Cardiac muscle cell (in vitro differentiated cells and primary cell): ENCODE data around the gene KCNQ5. TPM values are rescaled to one million over a fixed set of nuclear protein-coding genes. Genes with fewer than 3 reads are reported as not detected.

Source experiments
- DNase-seq, 2 donors: peaks; one replicate each; pipeline versions ENCODE4 v3.0.0 to v3.0.0-alpha.2; 2010 to 2017; ENCODE audit warnings: low read depth in 1 of 2, low spot score in 1 of 2
- H3K27ac ChIP-seq: fragments of 200-600 bp; sonication (generic); 2 replicates; pipeline ENCODE4 v1.5.1; 2016
- H3K27me3 ChIP-seq: fragments of 200-600 bp; sonication (generic); 2 replicates; pipeline ENCODE4 v1.6.0; 2016; ENCODE audit warnings: control low read depth
- H3K36me3 ChIP-seq: fragments of 200-600 bp; sonication (generic); 2 replicates; pipeline ENCODE4 v1.5.1; 2016; ENCODE audit warnings: control low read depth
- H3K4me1 ChIP-seq: fragments of 200-600 bp; sonication (generic); 2 replicates; pipeline ENCODE4 v1.8.1; 2017; ENCODE audit warnings: low read depth, mild to moderate bottlenecking, mixed run types
- H3K4me3 ChIP-seq: fragments of 200-600 bp; sonication (generic); 2 replicates; pipeline ENCODE4 v1.5.1; 2016; ENCODE audit warnings: mild to moderate bottlenecking
- H3K9me3 ChIP-seq: fragments of 200-600 bp; sonication (generic); 2 replicates; pipeline ENCODE4 v1.5.1; 2017; ENCODE audit warnings: low read depth, mild to moderate bottlenecking, control low read depth
- CTCF ChIP-seq: IDR thresholded peaks from 2 replicates; pipeline ENCODE4 v1.5.1; 2012; ENCODE audit warnings: low read depth, mild to moderate bottlenecking, low read length
- polyA plus RNA-seq: library from polyadenylated mRNA; unstranded; fragments of >200 nt; fragmentation: Nextera tagmentation; extraction: Ambion mirVana; gene quantifications from 2 replicates; pipeline ENCODE4 v1.2.1, GENCODE V29; 2016
- total RNA-seq: library from RNA; depleted of rRNA; stranded (reverse); fragments of >200 nt; gene quantifications from 2 replicates; pipeline ENCODE4 v1.2.3, GENCODE V29; 2016

KCNQ5 gene
- total and polyA plus RNA-seq, 2 experiments from 2014 or later = 31.4 to 45.4 TPM

GRCh38 chr6:72946774-72947173 is 324.9 kb downstream of the KCNQ5 start:
- no peak for TF ChIP-seq CTCF
- no peaks in the 10 kb centered on the region for H3K27me3 ChIP-seq
- DNase-seq = peak in 1 of 2 donors; percentile 86
- no peaks in the 10 kb centered on the region for H3K9me3 ChIP-seq
- peaks cover 3% of the 10 kb centered on the region for H3K36me3 ChIP-seq
- no peak overlapping the region for H3K27ac ChIP-seq
- H3K4me3 ChIP-seq = no peak overlapping the region
- H3K4me1 ChIP-seq = no peaks in the 10 kb centered on the region

GRCh38 chr6:72947534-72947933 is 325.7 kb downstream of the KCNQ5 start:
- Histone ChIP-seq H3K4me1 (no peaks in the 10 kb centered on the region), H3K4me3 (no peak overlapping the region), H3K27ac (no peak overlapping the region), H3K27me3 (no peaks in the 10 kb centered on the region), H3K36me3 (peaks cover 3% of the 10 kb centered on the region), H3K9me3 (no peaks in the 10 kb centered on the region)
- DNase-seq = no peak
- TF ChIP-seq CTCF = no peak

- no peak for DNase-seq
- H3K9me3 ChIP-seq = no peaks in the 10 kb centered on the region
- peaks cover 3% of the 10 kb centered on the region for H3K36me3 ChIP-seq
- no peak for TF ChIP-seq CTCF
- H3K4me3 ChIP-seq = no peak overlapping the region
- peaks cover 4% of the 10 kb centered on the region for H3K4me1 ChIP-seq
- no peaks in the 10 kb centered on the region for H3K27me3 ChIP-seq
- H3K27ac ChIP-seq = no peak overlapping the region
Observed at GRCh38 chr6:72948153-72948552, 326.3 kb downstream of the KCNQ5 start.

GRCh38 chr6:72950114-72950860 is 328.4 kb downstream of the KCNQ5 start:
- peaks cover 22% of the 10 kb centered on the region for H3K4me1 ChIP-seq
- DNase-seq = peak in 1 of 2 donors; percentile 78
- peaks cover 3% of the 10 kb centered on the region for H3K36me3 ChIP-seq
- no peaks in the 10 kb centered on the region for H3K9me3 ChIP-seq
- H3K4me3 ChIP-seq = no peak overlapping the region
- no peak for TF ChIP-seq CTCF
- no peak overlapping the region for H3K27ac ChIP-seq
- no peaks in the 10 kb centered on the region for H3K27me3 ChIP-seq

- H3K27ac ChIP-seq = peak overlapping the region; percentile 80
- DNase-seq = peak in 1 of 2 donors; percentile 44
- H3K9me3 ChIP-seq = no peaks in the 10 kb centered on the region
- no peak overlapping the region for H3K4me3 ChIP-seq
- no peak for TF ChIP-seq CTCF
- H3K4me1 ChIP-seq = peaks cover 29% of the 10 kb centered on the region
- H3K36me3 ChIP-seq = peaks cover 3% of the 10 kb centered on the region
- no peaks in the 10 kb centered on the region for H3K27me3 ChIP-seq
Observed at GRCh38 chr6:72952808-72953630, 331.2 kb downstream of the KCNQ5 start.
